Measurements from ENCODE around the gene ANTXR1.
A peak's percentile ranks its signal among the peaks of the same experiment; 100 is the strongest.

GRCh38 chr2:69177063-69177771, 164.2 kb downstream of the ANTXR1 start:
- TF ChIP-seq CTCF (IDR thresholded peaks at IDR 0.05; ENCODE audit: extremely low read depth in 1 of 2, insufficient read depth in 1 of 2, low read depth in 1 of 2, low read length in 2 of 2) (no peak), MAX (IDR thresholded peaks at IDR 0.05; ENCODE audit: insufficient read depth, insufficient read length) (no peak), POLR2A (IDR thresholded peaks at IDR 0.05; ENCODE audit: low read depth, low read length) (no peak), MYC (IDR thresholded peaks at IDR 0.05; ENCODE audit: low read depth, low read length) (no peak), POLR2AphosphoS5 (IDR thresholded peaks at IDR 0.05; ENCODE audit: insufficient read depth, low read depth, low read length) (peak; percentile 44), EZH2 (IDR thresholded peaks at IDR 0.05; ENCODE audit: borderline replicate concordance, low read depth, low read length, severe bottlenecking) (no peak), JUN (IDR thresholded peaks at IDR 0.05; ENCODE audit: borderline replicate concordance, insufficient read depth, insufficient read length, low read depth) (no peak), FOS (IDR thresholded peaks at IDR 0.05; ENCODE audit: borderline replicate concordance, insufficient read depth, low read length) (no peak)
